Measurements from ENCODE around the gene SMARCC1.
"Not testable (repeated sequence)": the region's sequence is repeated elsewhere in the genome, so short reads cannot be mapped to it uniquely, and the experiment has no call there.

Gene SMARCC1

GRCh38 chr3:47761046-47761445 lies 20.6 kb downstream of the SMARCC1 start:
- no peak overlapping the region for H3K27ac ChIP-seq
- no peak for TF ChIP-seq CTCF (conservative IDR thresholded peaks at IDR 0.05)

GRCh38 chr3:47760207-47760606 lies 21.5 kb downstream of the SMARCC1 start:
- not testable (repeated sequence) for H3K27ac ChIP-seq

GRCh38 chr3:47758261-47759025 lies 23.2 kb downstream of the SMARCC1 start:
- H3K27ac ChIP-seq, result peak overlapping the region; percentile 45; the same call in 1 of the 2 replicates
- no peak for TF ChIP-seq CTCF (conservative IDR thresholded peaks at IDR 0.05)

- H3K27ac ChIP-seq, result no peak overlapping the region
- no peak for TF ChIP-seq CTCF (conservative IDR thresholded peaks at IDR 0.05)
Measured at GRCh38 chr3:47752716-47753115, 29.0 kb downstream of the SMARCC1 start.

- H3K27ac ChIP-seq, result not testable (repeated sequence)
Measured at GRCh38 chr3:47750811-47751354, 30.8 kb downstream of the SMARCC1 start.

- no peak for TF ChIP-seq CTCF (conservative IDR thresholded peaks at IDR 0.05)
- no peak overlapping the region for H3K27ac ChIP-seq
Measured at GRCh38 chr3:47747558-47747957, 34.1 kb downstream of the SMARCC1 start.

- H3K27ac ChIP-seq, result no peak overlapping the region
- no peak for TF ChIP-seq CTCF (conservative IDR thresholded peaks at IDR 0.05)
Measured at GRCh38 chr3:47746264-47746663, 35.4 kb downstream of the SMARCC1 start.

GRCh38 chr3:47743855-47744254 lies 37.8 kb downstream of the SMARCC1 start:
- H3K27ac ChIP-seq, result no peak overlapping the region
- TF ChIP-seq CTCF (conservative IDR thresholded peaks at IDR 0.05), result no peak

GRCh38 chr3:47743352-47743751 lies 38.3 kb downstream of the SMARCC1 start:
- not testable (repeated sequence) for H3K27ac ChIP-seq

Measured in VCaP (cell line).